GM23338 (cell line): ENCODE data around the gene TCERG1L. TPM values are rescaled to one million over a fixed set of nuclear protein-coding genes. Genes with fewer than 3 reads are reported as not detected.

Experiments
- CREB1 ChIP-seq: fragments of 250-450 bp; sonication (Bioruptor Pico); IDR thresholded peaks from 2 replicates; pipeline ENCODE4 v1.5.0; 2020; ENCODE audit warnings: low read depth, mild to moderate bottlenecking, moderate library complexity
- ETS1 ChIP-seq: IDR thresholded peaks from 2 replicates; pipeline ENCODE4 v1.6.1; 2016; ENCODE audit warnings: antibody characterized with exemption
- EZH2 ChIP-seq: fragments of 200-600 bp; sonication (generic); IDR thresholded peaks from one replicate; pipeline ENCODE4 v1.8.0; 2017; ENCODE audit warnings: antibody characterized with exemption, mild to moderate bottlenecking, low read depth; ENCODE audit not compliant: unreplicated experiment
- NANOG ChIP-seq: IDR thresholded peaks from 2 replicates; pipeline ENCODE4 v1.6.1; 2016; ENCODE audit warnings: antibody characterized with exemption, borderline replicate concordance
- ZNF331 ChIP-seq: fragments of 250-450 bp; sonication (Bioruptor Pico); IDR thresholded peaks from 2 replicates; pipeline ENCODE4 v1.5.0; 2020; ENCODE audit warnings: low read depth, mild to moderate bottlenecking, moderate library complexity
- ZNF462 ChIP-seq: fragments of 250-450 bp; sonication (Bioruptor Pico); IDR thresholded peaks from 2 replicates; pipeline ENCODE4 v1.5.0; 2020; ENCODE audit warnings: mild to moderate bottlenecking, moderate library complexity
- polyA plus RNA-seq: library from polyadenylated mRNA; unstranded; fragments of >200 nt; fragmentation: Nextera tagmentation; extraction: Ambion mirVana; gene quantifications from 2 replicates; pipeline ENCODE4 v1.2.1, GENCODE V29; 2016
- total RNA-seq: library from RNA; depleted of rRNA; stranded (reverse); fragments of >200 nt; shearing (Covaris generic); gene quantifications from 2 replicates; pipeline ENCODE4 v1.2.3, GENCODE V29; 2014
- TF ChIP-seq, protein P1 (sequence below): IDR thresholded peaks from one replicate; pipeline ENCODE4 v1.6.1; 2018; ENCODE audit warnings: antibody characterized with exemption; ENCODE audit not compliant: unreplicated experiment

The TCERG1L gene
- total and polyA plus RNA-seq, 2 experiments from 2014 or later = 3.9 to 5.5 TPM

DNA sequence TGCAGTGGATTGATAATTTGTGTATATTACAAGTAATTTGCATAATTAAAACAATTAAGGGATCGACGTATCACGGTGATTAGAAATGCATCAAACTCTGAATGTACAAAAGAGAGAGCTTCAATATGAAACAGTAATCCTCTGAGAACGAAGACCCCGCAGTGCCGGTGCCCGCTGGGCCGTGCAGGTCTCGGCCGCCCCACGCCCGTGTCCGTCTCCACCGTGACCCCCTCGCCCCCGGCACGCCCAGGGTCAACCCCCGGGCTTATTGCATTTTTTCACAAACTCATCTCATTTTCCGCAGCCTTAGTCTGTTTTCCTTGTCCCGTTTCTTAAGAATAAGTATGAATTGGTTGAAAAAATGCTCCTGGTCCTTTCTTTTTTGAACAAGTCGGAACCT, 218.6 kb downstream of the TCERG1L start (continued):
- TF ChIP-seq ZNF462 (CRISPR knock-in tag) (no peak), NANOG (no peak), CREB1 (CRISPR knock-in tag) (no peak), ETS1 (no peak), EZH2 (no peak), ZNF331 (CRISPR knock-in tag) (no peak)
- TF ChIP-seq, protein P1, sequence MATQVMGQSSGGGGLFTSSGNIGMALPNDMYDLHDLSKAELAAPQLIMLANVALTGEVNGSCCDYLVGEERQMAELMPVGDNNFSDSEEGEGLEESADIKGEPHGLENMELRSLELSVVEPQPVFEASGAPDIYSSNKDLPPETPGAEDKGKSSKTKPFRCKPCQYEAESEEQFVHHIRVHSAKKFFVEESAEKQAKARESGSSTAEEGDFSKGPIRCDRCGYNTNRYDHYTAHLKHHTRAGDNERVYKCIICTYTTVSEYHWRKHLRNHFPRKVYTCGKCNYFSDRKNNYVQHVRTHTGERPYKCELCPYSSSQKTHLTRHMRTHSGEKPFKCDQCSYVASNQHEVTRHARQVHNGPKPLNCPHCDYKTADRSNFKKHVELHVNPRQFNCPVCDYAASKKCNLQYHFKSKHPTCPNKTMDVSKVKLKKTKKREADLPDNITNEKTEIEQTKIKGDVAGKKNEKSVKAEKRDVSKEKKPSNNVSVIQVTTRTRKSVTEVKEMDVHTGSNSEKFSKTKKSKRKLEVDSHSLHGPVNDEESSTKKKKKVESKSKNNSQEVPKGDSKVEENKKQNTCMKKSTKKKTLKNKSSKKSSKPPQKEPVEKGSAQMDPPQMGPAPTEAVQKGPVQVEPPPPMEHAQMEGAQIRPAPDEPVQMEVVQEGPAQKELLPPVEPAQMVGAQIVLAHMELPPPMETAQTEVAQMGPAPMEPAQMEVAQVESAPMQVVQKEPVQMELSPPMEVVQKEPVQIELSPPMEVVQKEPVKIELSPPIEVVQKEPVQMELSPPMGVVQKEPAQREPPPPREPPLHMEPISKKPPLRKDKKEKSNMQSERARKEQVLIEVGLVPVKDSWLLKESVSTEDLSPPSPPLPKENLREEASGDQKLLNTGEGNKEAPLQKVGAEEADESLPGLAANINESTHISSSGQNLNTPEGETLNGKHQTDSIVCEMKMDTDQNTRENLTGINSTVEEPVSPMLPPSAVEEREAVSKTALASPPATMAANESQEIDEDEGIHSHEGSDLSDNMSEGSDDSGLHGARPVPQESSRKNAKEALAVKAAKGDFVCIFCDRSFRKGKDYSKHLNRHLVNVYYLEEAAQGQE = no peak
